H9 (cell line): ENCODE data around the gene FAM222B. TPM values are rescaled to one million over a fixed set of nuclear protein-coding genes. Genes with fewer than 3 reads are reported as not detected.

Source experiments
- DNase-seq: peaks from one replicate; pipeline ENCODE4 v3.0.0-alpha.2; 2017
- H2AFZ ChIP-seq: one replicate; pipeline ENCODE4 v1.6.1; 2013; ENCODE audit warnings: mild to moderate bottlenecking, low read length, control low read depth, moderate library complexity
- H2AK5ac ChIP-seq: 2 replicates; pipeline ENCODE4 v1.6.1; 2013; ENCODE audit warnings: low read length, control low read depth, mixed read lengths; ENCODE audit not compliant: insufficient read length
- H2BK120ac ChIP-seq: one replicate; pipeline ENCODE4 v1.6.1; 2013; ENCODE audit warnings: low read depth, mild to moderate bottlenecking, low read length, control low read depth, inconsistent platforms; ENCODE audit not compliant: poor library complexity, severe bottlenecking
- H2BK12ac ChIP-seq: 2 replicates; pipeline ENCODE4 v1.6.1; 2013; ENCODE audit warnings: low read length, control low read depth, mixed read lengths, low read depth; ENCODE audit not compliant: insufficient read length
- H2BK15ac ChIP-seq: 2 replicates; pipeline ENCODE4 v1.6.1; 2013; ENCODE audit warnings: low read depth, low read length, control low read depth
- H2BK20ac ChIP-seq: one replicate; pipeline ENCODE4 v1.6.1; 2013; ENCODE audit warnings: low read depth, mild to moderate bottlenecking, low read length, control low read depth, inconsistent platforms; ENCODE audit not compliant: poor library complexity, severe bottlenecking
- H2BK5ac ChIP-seq: 2 replicates; pipeline ENCODE4 v1.6.1; 2013; ENCODE audit warnings: low read length, control low read depth, mixed read lengths; ENCODE audit not compliant: insufficient read length
- H3K14ac ChIP-seq: 2 replicates; pipeline ENCODE4 v1.6.1; 2013; ENCODE audit warnings: low read length, control low read depth; ENCODE audit not compliant: insufficient read depth
- H3K18ac ChIP-seq: 2 replicates; pipeline ENCODE4 v1.6.1; 2013; ENCODE audit warnings: low read depth, mild to moderate bottlenecking, mixed read lengths, low read length, control low read depth; ENCODE audit not compliant: insufficient read length
- H3K23ac ChIP-seq: 2 replicates; pipeline ENCODE4 v1.6.1; 2013; ENCODE audit warnings: low read length, control low read depth, mixed read lengths, low read depth; ENCODE audit not compliant: insufficient read length
- H3K23me2 ChIP-seq: 2 replicates; pipeline ENCODE4 v1.6.1; 2013; ENCODE audit warnings: low read depth, mild to moderate bottlenecking, mixed read lengths, low read length, control low read depth; ENCODE audit not compliant: insufficient read length, poor library complexity, severe bottlenecking
- H3K27ac ChIP-seq: 2 replicates; pipeline ENCODE4 v1.5.1; 2013; ENCODE audit warnings: low read length, control low read depth, mixed read lengths, low read depth; ENCODE audit not compliant: insufficient read length
- H3K27me3 ChIP-seq: 2 replicates; pipeline ENCODE4 v1.6.1; 2013; ENCODE audit warnings: low read length, control low read depth, inconsistent platforms; ENCODE audit not compliant: insufficient read depth
- H3K4ac ChIP-seq: 2 replicates; pipeline ENCODE4 v1.6.1; 2013; ENCODE audit warnings: low read depth, mild to moderate bottlenecking, control low read depth, inconsistent platforms, low read length, moderate library complexity
- H3K4me1 ChIP-seq: 2 replicates; pipeline ENCODE4 v1.6.1; 2013; ENCODE audit warnings: low read length, control low read depth, inconsistent platforms; ENCODE audit not compliant: insufficient read depth
- H3K4me2 ChIP-seq: 2 replicates; pipeline ENCODE4 v1.6.1; 2013; ENCODE audit warnings: low read length, control low read depth, mixed read lengths; ENCODE audit not compliant: insufficient read length, insufficient read depth
- H3K56ac ChIP-seq: 2 replicates; pipeline ENCODE4 v1.6.1; 2013; ENCODE audit warnings: low read depth, mild to moderate bottlenecking, mixed read lengths, low read length, control low read depth; ENCODE audit not compliant: insufficient read length
- H3K79me1 ChIP-seq: 2 replicates; pipeline ENCODE4 v1.6.1; 2013; ENCODE audit warnings: low read depth, mild to moderate bottlenecking, moderate library complexity, low read length, control low read depth, inconsistent platforms; ENCODE audit not compliant: insufficient read depth, poor library complexity, severe bottlenecking
- H3K79me2 ChIP-seq: 2 replicates; pipeline ENCODE4 v1.6.1; 2013; ENCODE audit warnings: low read length, control low read depth, inconsistent platforms; ENCODE audit not compliant: insufficient read depth
- H3K9ac ChIP-seq: 2 replicates; pipeline ENCODE4 v1.6.1; 2013; ENCODE audit warnings: low read length, control low read depth, mixed read lengths; ENCODE audit not compliant: insufficient read length; ENCODE audit errors: extremely low read depth
- H3K9me3 ChIP-seq: one replicate; pipeline ENCODE4 v1.6.1; 2013; ENCODE audit warnings: low read depth, low read length, inconsistent platforms; ENCODE audit not compliant: control insufficient read depth
- H3T11ph ChIP-seq: one replicate; pipeline ENCODE4 v1.6.1; 2013; ENCODE audit warnings: mild to moderate bottlenecking, low read length, control low read depth, inconsistent platforms
- H4K20me1 ChIP-seq: one replicate; pipeline ENCODE4 v1.6.1; 2013; ENCODE audit not compliant: control insufficient read depth, insufficient read length, insufficient read depth
- H4K5ac ChIP-seq: 2 replicates; pipeline ENCODE4 v1.6.1; 2013; ENCODE audit warnings: low read depth, mild to moderate bottlenecking, mixed read lengths, low read length, control low read depth; ENCODE audit not compliant: insufficient read length
- H4K8ac ChIP-seq: replicated peaks from 2 replicates; pipeline ENCODE4 v1.6.1; 2013; ENCODE audit warnings: low read length, control low read depth, mixed read lengths, low read depth; ENCODE audit not compliant: insufficient read length
- H4K91ac ChIP-seq: 2 replicates; pipeline ENCODE4 v1.6.1; 2013; ENCODE audit warnings: low read depth, mild to moderate bottlenecking, moderate library complexity, mixed read lengths, low read length, control low read depth; ENCODE audit not compliant: insufficient read length
- H3K27ac Mint-ChIP-seq, 3 experiments: 2 replicates in 2 of 3; 3 replicates in 1 of 3; pipeline ENCODE4 v1.8.0; 2020 to 2021; ENCODE audit warnings: mixed read lengths in 3 of 3, mild to moderate bottlenecking in 1 of 3, moderate library complexity in 1 of 3
- H3K27me3 Mint-ChIP-seq: 2 replicates; pipeline ENCODE4 v1.8.0; 2021; ENCODE audit warnings: low read depth, mild to moderate bottlenecking, moderate library complexity, mixed read lengths
- H3K36me3 Mint-ChIP-seq, 3 experiments: 2 replicates in 2 of 3; 3 replicates in 1 of 3; pipeline ENCODE4 v1.8.0; 2020 to 2021; ENCODE audit warnings: low read depth in 3 of 3, mixed read lengths in 3 of 3; ENCODE audit not compliant: insufficient read depth in 1 of 3
- H3K4me1 Mint-ChIP-seq, 2 experiments: 2 replicates each; pipeline ENCODE4 v1.8.0; 2020; ENCODE audit warnings: mixed read lengths in 2 of 2
- H3K4me3 Mint-ChIP-seq, 2 experiments: 2 replicates in 1 of 2; 3 replicates in 1 of 2; pipeline ENCODE4 v1.8.0; 2020 to 2021; ENCODE audit warnings: mild to moderate bottlenecking in 2 of 2, mixed read lengths in 2 of 2, moderate library complexity in 1 of 2
- H3K9me3 Mint-ChIP-seq, 2 experiments: 2 replicates in 1 of 2; 3 replicates in 1 of 2; pipeline ENCODE4 v1.8.0; 2020; ENCODE audit warnings: mild to moderate bottlenecking in 2 of 2, mixed read lengths in 2 of 2, moderate library complexity in 1 of 2
- WGBS: extraction: QIAGEN DNeasy Blood & Tissue Kit; methylation state at CpG from one replicate; pipeline ENCODE4 v1.1.7; 2013; ENCODE audit warnings: missing lambda C conversion rate, low lambda C conversion rate, mixed read lengths; ENCODE audit not compliant: insufficient read length; ENCODE audit errors: extremely low coverage; 5-methylcytosine and 5-hydroxymethylcytosine counted together
- total RNA-seq: library from RNA; stranded (reverse); gene quantifications from 2 replicates; pipeline ENCODE4 v1.2.1, GENCODE V29; 2021
- TF ChIP-seq, protein P1 (sequence below): fragments of 200-600 bp; sonication (generic); conservative IDR thresholded peaks from 3 replicates; pipeline ENCODE4 v1.8.0; 2021; ENCODE audit warnings: antibody characterized with exemption, mild to moderate bottlenecking

The FAM222B gene
- total RNA-seq, 1 experiment from 2014 or later: 76.1 TPM

- no peak overlapping the region for H2BK12ac ChIP-seq
- no CpG with 5 or more reads among the region's 18 CpGs for WGBS
- no peaks in the 10 kb centered on the region for H3K27me3 ChIP-seq
- no peak overlapping the region for H2BK20ac ChIP-seq
- no peak overlapping the region for H2AFZ ChIP-seq
- TF ChIP-seq, protein P1, sequence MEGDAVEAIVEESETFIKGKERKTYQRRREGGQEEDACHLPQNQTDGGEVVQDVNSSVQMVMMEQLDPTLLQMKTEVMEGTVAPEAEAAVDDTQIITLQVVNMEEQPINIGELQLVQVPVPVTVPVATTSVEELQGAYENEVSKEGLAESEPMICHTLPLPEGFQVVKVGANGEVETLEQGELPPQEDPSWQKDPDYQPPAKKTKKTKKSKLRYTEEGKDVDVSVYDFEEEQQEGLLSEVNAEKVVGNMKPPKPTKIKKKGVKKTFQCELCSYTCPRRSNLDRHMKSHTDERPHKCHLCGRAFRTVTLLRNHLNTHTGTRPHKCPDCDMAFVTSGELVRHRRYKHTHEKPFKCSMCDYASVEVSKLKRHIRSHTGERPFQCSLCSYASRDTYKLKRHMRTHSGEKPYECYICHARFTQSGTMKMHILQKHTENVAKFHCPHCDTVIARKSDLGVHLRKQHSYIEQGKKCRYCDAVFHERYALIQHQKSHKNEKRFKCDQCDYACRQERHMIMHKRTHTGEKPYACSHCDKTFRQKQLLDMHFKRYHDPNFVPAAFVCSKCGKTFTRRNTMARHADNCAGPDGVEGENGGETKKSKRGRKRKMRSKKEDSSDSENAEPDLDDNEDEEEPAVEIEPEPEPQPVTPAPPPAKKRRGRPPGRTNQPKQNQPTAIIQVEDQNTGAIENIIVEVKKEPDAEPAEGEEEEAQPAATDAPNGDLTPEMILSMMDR: no peak
- no peak overlapping the region for H4K8ac ChIP-seq
- H3K79me2 ChIP-seq: peaks cover 24% of the 10 kb centered on the region; the same call in 1 of the 2 replicates
- H2BK15ac ChIP-seq: no peak overlapping the region
- peaks cover 26% of the 10 kb centered on the region for H3K23me2 ChIP-seq
- no peak overlapping the region for H2BK5ac ChIP-seq
- no peak overlapping the region for H3K56ac ChIP-seq
- no peak overlapping the region for H3T11ph ChIP-seq
- H2BK120ac ChIP-seq: no peak overlapping the region
- no peak overlapping the region for H3K23ac ChIP-seq
- H3K9me3 ChIP-seq: no peaks in the 10 kb centered on the region
- H3K27ac Mint-ChIP-seq: peak overlapping the region; percentile 99 to 100 (median 100)
- H3K27me3 Mint-ChIP-seq: no peaks in the 10 kb centered on the region
- no peaks in the 10 kb centered on the region; a peak in 1 of 5 replicates for H3K9me3 Mint-ChIP-seq
- H2AK5ac ChIP-seq: no peak overlapping the region
- H3K4ac ChIP-seq: no peak overlapping the region
- no peaks in the 10 kb centered on the region for H4K20me1 ChIP-seq
- H4K5ac ChIP-seq: no peak overlapping the region
- DNase-seq: no peak
- H3K4me1 Mint-ChIP-seq: peaks cover 35 to 62% of the 10 kb centered on the region in 2 experiments
- H4K91ac ChIP-seq: no peak overlapping the region
- H3K4me2 ChIP-seq: peak overlapping the region; percentile 87
- H3K79me1 ChIP-seq: peaks cover 7% of the 10 kb centered on the region
- H3K9ac ChIP-seq: peak overlapping the region; percentile 84
- peak overlapping the region; percentile 55 for H3K14ac ChIP-seq
- peak overlapping the region; percentile 42 for H3K27ac ChIP-seq
- peak overlapping the region; percentile 99 for H3K4me3 Mint-ChIP-seq
- H3K18ac ChIP-seq: peak overlapping the region; percentile 67
- H3K4me1 ChIP-seq: 0 out of 2 replicates have a peak, but pooled peaks cover 10% of the 10 kb centered on the region
- peaks cover 60 to 67% (median 62%) of the 10 kb centered on the region in 3 experiments for H3K36me3 Mint-ChIP-seq
Observed at GRCh38 chr17:28719021-28719433, 123.6 kb downstream of the FAM222B start.
